H1 (cell line): ENCODE results near the gene TTC22. TPM values are rescaled to one million over a fixed set of nuclear protein-coding genes. Genes with fewer than 3 reads are reported as not detected.
"Not testable (repeated sequence)": the region's sequence is repeated elsewhere in the genome, so short reads cannot be mapped to it uniquely, and the experiment has no call there.

Source experiments
- CTCF ChIA-PET: fragments of 300-600 bp; sonication (Branson Sonifier 250); formaldehyde crosslinking; loops from one replicate; lab custom pipeline; 2021; ENCODE audit not compliant: partially characterized antibody; lab: Charles Lee
- POLR2A ChIA-PET: fragments of 300-600 bp; sonication (Branson Sonifier 250); formaldehyde crosslinking; loops from one replicate; lab custom pipeline; 2021; ENCODE audit warnings: inconsistent platforms; ENCODE audit not compliant: partially characterized antibody; lab: Charles Lee
- DNase-seq, 2 experiments: peaks; one replicate each; pipeline versions ENCODE4 v3.0.0 to v3.0.0-alpha.2; 2010 to 2022; ENCODE audit warnings: low spot score in 2 of 2, low read depth in 1 of 2, mixed read lengths in 1 of 2
- FAIRE-seq: peaks from 2 replicates; lab custom pipeline; 2011; peaks lifted over from hg19 to GRCh38; lab: Jason Lieb, UNC
- H2AFZ ChIP-seq: 2 replicates; pipeline ENCODE4 v1.8.1; 2012; ENCODE audit warnings: low read length, inconsistent platforms
- H2AK5ac ChIP-seq: 2 replicates; pipeline ENCODE4 v1.6.1; 2013; ENCODE audit warnings: low read depth, low read length
- H2BK120ac ChIP-seq: replicated peaks from 2 replicates; pipeline ENCODE3; 2013; ENCODE audit warnings: low read depth, low read length, inconsistent platforms
- H2BK12ac ChIP-seq: 2 replicates; pipeline ENCODE4 v1.6.1; 2013; ENCODE audit warnings: low read depth, low read length
- H2BK15ac ChIP-seq: 2 replicates; pipeline ENCODE4 v1.6.1; 2013; ENCODE audit warnings: low read length
- H2BK20ac ChIP-seq: 2 replicates; pipeline ENCODE4 v1.6.1; 2013; ENCODE audit warnings: low read length
- H2BK5ac ChIP-seq: 2 replicates; pipeline ENCODE4 v1.6.1; 2013; ENCODE audit warnings: low read depth, low read length
- H3K14ac ChIP-seq: 2 replicates; pipeline ENCODE4 v1.6.1; 2013; ENCODE audit warnings: inconsistent platforms; ENCODE audit not compliant: insufficient read length
- H3K18ac ChIP-seq: 2 replicates; pipeline ENCODE4 v1.6.1; 2013; ENCODE audit warnings: low read length; ENCODE audit errors: extremely low read depth
- H3K23ac ChIP-seq: 2 replicates; pipeline ENCODE4 v1.6.1; 2013; ENCODE audit warnings: inconsistent platforms; ENCODE audit not compliant: insufficient read length
- H3K23me2 ChIP-seq: 2 replicates; pipeline ENCODE4 v1.6.1; 2013; ENCODE audit warnings: low read depth, low read length
- H3K27ac ChIP-seq: 2 replicates; pipeline ENCODE4 v1.6.1; 2011; ENCODE audit warnings: low read depth, low read length, inconsistent platforms
- H3K27me3 ChIP-seq, 4 experiments: replicated peaks in 1 of 4; 1 replicate in 1 of 4; 2 replicates in 3 of 4; pipeline versions ENCODE4 v1.6.1 to v1.8.1; 2011 to 2013; ENCODE audit warnings: low read length in 3 of 4, mild to moderate bottlenecking in 3 of 4, inconsistent platforms in 2 of 4, mixed read lengths in 2 of 4, moderate library complexity in 1 of 4; ENCODE audit not compliant: control insufficient read depth in 3 of 4, insufficient read depth in 3 of 4; ENCODE audit errors: extremely low read depth in 1 of 4
- H3K36me3 ChIP-seq, 4 experiments: 2 replicates each; pipeline versions ENCODE4 v1.6.1 to v1.8.1; 2011 to 2013; ENCODE audit warnings: mild to moderate bottlenecking in 4 of 4, low read length in 3 of 4, moderate library complexity in 2 of 4, control low read depth in 1 of 4, inconsistent platforms in 1 of 4; ENCODE audit not compliant: insufficient read depth in 4 of 4, control insufficient read depth in 2 of 4
- H3K4ac ChIP-seq: replicated peaks from 2 replicates; pipeline ENCODE3; 2013; ENCODE audit warnings: low read length, low read depth, mixed read lengths, inconsistent platforms; ENCODE audit not compliant: insufficient read length
- H3K4me1 ChIP-seq, 4 experiments: replicated peaks in 1 of 4; 1 replicate in 1 of 4; 2 replicates in 3 of 4; pipeline versions ENCODE4 v1.6.1 to v1.8.1; 2011 to 2013; ENCODE audit warnings: low read length in 3 of 4, inconsistent platforms in 2 of 4, mixed read lengths in 1 of 4; ENCODE audit not compliant: insufficient read depth in 4 of 4, control insufficient read depth in 3 of 4
- H3K4me2 ChIP-seq, 2 experiments: 2 replicates each; pipeline versions ENCODE4 v1.6.1 to v1.8.1; 2011 to 2013; ENCODE audit warnings: low read depth in 2 of 2, low read length in 2 of 2, control low read depth in 1 of 2, inconsistent platforms in 1 of 2, mild to moderate bottlenecking in 1 of 2; ENCODE audit not compliant: insufficient read depth in 1 of 2
- H3K4me3 ChIP-seq, 4 experiments: fragments of 200-600, 300-600 bp in 1 of 4; sonication (generic), shearing (Covaris generic), sonication (Bioruptor Twin) in 1 of 4; 2 replicates each; pipeline versions ENCODE4 v1.5.1 to v1.8.1; 2011 to 2016; ENCODE audit warnings: low read length in 4 of 4, low read depth in 3 of 4, control low read depth in 2 of 4, inconsistent platforms in 2 of 4, mild to moderate bottlenecking in 2 of 4, mixed read lengths in 1 of 4, moderate library complexity in 1 of 4; ENCODE audit not compliant: insufficient read depth in 2 of 4; ENCODE audit errors: extremely low read depth in 1 of 4
- H3K56ac ChIP-seq: replicated peaks from 2 replicates; pipeline ENCODE3; 2013; ENCODE audit warnings: low read depth, mild to moderate bottlenecking, mixed read lengths, low read length, inconsistent platforms; ENCODE audit not compliant: insufficient read length
- H3K79me1 ChIP-seq: 2 replicates; pipeline ENCODE4 v1.6.1; 2013; ENCODE audit warnings: low read depth, low read length, control low read depth
- H3K79me2 ChIP-seq, 2 experiments: 2 replicates each; pipeline versions ENCODE4 v1.6.1 to v1.8.1; 2012 to 2013; ENCODE audit warnings: low read length in 2 of 2, mild to moderate bottlenecking in 2 of 2, inconsistent platforms in 1 of 2; ENCODE audit not compliant: insufficient read depth in 2 of 2, control insufficient read depth in 1 of 2
- H3K9ac ChIP-seq, 4 experiments: replicated peaks in 1 of 4; 1 replicate in 1 of 4; 2 replicates in 3 of 4; pipeline versions ENCODE4 v1.6.1 to v1.8.1; 2011 to 2013; ENCODE audit warnings: low read depth in 3 of 4, low read length in 3 of 4, control low read depth in 2 of 4, mild to moderate bottlenecking in 2 of 4, moderate library complexity in 2 of 4, inconsistent platforms in 1 of 4; ENCODE audit errors: extremely low read depth in 1 of 4
- H3K9me3 ChIP-seq, 2 experiments: 2 replicates each; pipeline versions ENCODE4 v1.6.1 to v1.8.1; 2012 to 2013; ENCODE audit warnings: mild to moderate bottlenecking in 2 of 2, moderate library complexity in 2 of 2, control low read depth in 1 of 2, inconsistent platforms in 1 of 2, low read depth in 1 of 2, low read length in 1 of 2, mixed read lengths in 1 of 2; ENCODE audit not compliant: insufficient read depth in 2 of 2
- H4K20me1 ChIP-seq, 2 experiments: replicated peaks in 1 of 2; 2 replicates each; pipeline versions ENCODE3 to v1.8.1; 2011 to 2013; ENCODE audit warnings: inconsistent platforms in 2 of 2, low read length in 2 of 2, mild to moderate bottlenecking in 1 of 2; ENCODE audit not compliant: insufficient read depth in 2 of 2, control insufficient read depth in 1 of 2
- H4K5ac ChIP-seq: 2 replicates; pipeline ENCODE4 v1.6.1; 2013; ENCODE audit warnings: low read length, low read depth, mixed read lengths, inconsistent platforms; ENCODE audit not compliant: insufficient read length
- H4K8ac ChIP-seq: 2 replicates; pipeline ENCODE4 v1.8.0; 2013; ENCODE audit warnings: mild to moderate bottlenecking, moderate library complexity, low read length, inconsistent platforms; ENCODE audit not compliant: insufficient read depth; ENCODE audit errors: extremely low read depth
- H4K91ac ChIP-seq: replicated peaks from 2 replicates; pipeline ENCODE3; 2013; ENCODE audit warnings: low read length, mixed read lengths, inconsistent platforms; ENCODE audit not compliant: insufficient read length
- WGBS, 2 experiments: shearing (Covaris generic) in 1 of 2; methylation state at CpG; one replicate each; pipeline versions ENCODE4 v1.1.6 to v1.1.7; 2013 to 2015; ENCODE audit warnings: low lambda C conversion rate in 2 of 2, mixed read lengths in 2 of 2, inconsistent platforms in 1 of 2, low coverage in 1 of 2, missing lambda C conversion rate in 1 of 2; ENCODE audit not compliant: insufficient replicate concordance in 2 of 2, insufficient coverage in 1 of 2, insufficient read length in 1 of 2; ENCODE audit errors: extremely low coverage in 1 of 2, missing lambda C conversion rate in 1 of 2; 5-methylcytosine and 5-hydroxymethylcytosine counted together
- polyA plus RNA-seq, 7 experiments: library from polyadenylated mRNA; depleted of rRNA in 3 of 7; stranded (reverse) in 5 of 7; unstranded in 2 of 7; fragments of >200 nt in 5 of 7; fragments of 200-250 nt in 2 of 7; gene quantifications; 1 replicate in 5 of 7; 2 replicates in 1 of 7; 4 replicates in 1 of 7; pipeline versions ENCODE4 v1.2.1 to v1.2.3, GENCODE V29; 2011 to 2013; ENCODE audit warnings: missing spikeins in 2 of 7, mixed read lengths in 2 of 7
- total RNA-seq: library from RNA; stranded (reverse); fragmentation: NEBNext Ultra II Directional; extraction: Animal tissue kit (Norgen Biotek cat#: 25700); gene quantifications from 2 replicates; pipeline ENCODE4 v1.2.1, GENCODE V29; 2021

Gene TTC22
- total and polyA plus RNA-seq, 2 of the 8 experiments (the other 6 are each of a cell fraction or from before 2014, with no cell fraction given), result 1.00 to 1.6 TPM

DNA sequence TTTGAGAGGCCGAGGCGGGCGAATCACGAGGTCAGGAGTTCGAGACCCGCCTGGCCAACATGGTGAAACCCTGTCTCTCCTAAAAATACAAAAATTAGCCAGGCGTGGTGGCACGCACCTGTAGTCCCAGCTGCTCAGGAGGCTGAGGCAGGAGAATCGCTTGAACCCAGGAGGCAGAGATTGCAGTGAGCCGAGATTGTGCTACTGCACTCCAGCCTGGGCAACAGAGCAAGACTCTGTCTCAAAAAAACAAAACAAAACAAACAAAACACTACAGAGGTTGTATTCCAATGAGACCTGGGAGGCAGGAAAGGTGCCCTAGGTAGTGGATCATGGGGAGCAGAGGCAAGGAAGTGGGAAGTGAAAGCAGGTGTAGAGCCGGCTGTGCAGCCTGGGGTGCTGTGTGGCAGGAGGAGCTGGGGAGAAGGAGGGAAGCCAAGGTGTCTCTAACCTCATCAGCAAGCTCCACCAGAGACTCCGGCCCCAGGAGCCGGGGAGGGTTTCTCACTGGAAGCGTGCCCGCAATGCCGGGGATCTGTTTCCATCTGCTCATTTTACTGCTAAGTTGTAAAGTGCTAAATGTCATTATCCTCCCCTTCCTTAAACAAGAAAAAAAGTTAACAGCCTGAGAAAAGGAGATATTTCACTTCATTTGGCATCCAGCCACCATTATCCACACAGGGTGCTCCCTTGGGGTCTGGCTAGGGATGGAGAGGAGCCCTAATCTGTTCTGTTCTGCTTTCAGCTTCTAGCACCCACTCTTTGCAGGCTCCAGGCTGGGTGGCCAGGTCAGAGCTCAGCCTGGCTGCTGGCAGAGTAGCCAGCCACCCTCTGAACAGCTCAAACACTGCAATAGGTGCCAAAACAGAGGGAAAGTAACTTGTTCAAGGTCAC, 25.0 kb downstream of the TTC22 start:
- H3K23ac ChIP-seq, H3K79me1 ChIP-seq, FAIRE-seq, H2BK12ac ChIP-seq, H3K4me3 ChIP-seq, H3K14ac ChIP-seq, H3K4ac ChIP-seq, H3K9me3 ChIP-seq, H3K4me1 ChIP-seq, H3K9ac ChIP-seq, H4K8ac ChIP-seq, H3K23me2 ChIP-seq, H3K79me2 ChIP-seq, H3K36me3 ChIP-seq, H3K4me2 ChIP-seq, H3K18ac ChIP-seq, H4K5ac ChIP-seq, H4K91ac ChIP-seq, H2BK120ac ChIP-seq, H3K56ac ChIP-seq, H4K20me1 ChIP-seq, H2AK5ac ChIP-seq, H2AFZ ChIP-seq, H2BK20ac ChIP-seq, H2BK5ac ChIP-seq, H2BK15ac ChIP-seq, H3K27ac ChIP-seq, DNase-seq: not testable (repeated sequence)
- POLR2A ChIA-PET, result interaction anchor here (0.9 kb wide), 1 partner anchor 18 kb away, joined by 3 read pairs; no protein-coding TSS in a partner anchor
- CTCF ChIA-PET, result interaction anchor here (0.6 to 4.7 kb wide), 11 partner anchors 10 to 246 kb away, joined by 3 to 31 read pairs (median 3); partner anchors contain the start of gene TTC22
- 89% methylated on average over 15 of the region's 16 CpGs; no CpG with 5 or more reads in 1 of the 2 experiments for WGBS, 2 experiments
- peaks cover under 1 to 11% (median 8%) of the 10 kb centered on the region in 4 experiments; a peak in 5 of 7 replicates for H3K27me3 ChIP-seq
